C4-2B (cell line): Measurements from ENCODE around the gene NFIC.

ENCODE experiments used
- CTCF ChIP-seq: fragments of 450-650 bp; conservative IDR thresholded peaks from 2 replicates; pipeline ENCODE4 v1.5.1; 2017; ENCODE audit warnings: mild to moderate bottlenecking
- ZFX ChIP-seq: fragments of 450-650 bp; IDR thresholded peaks from 2 replicates; pipeline ENCODE4 v1.6.1; 2017

GRCh38 chr19:3431760-3432397 is 65.5 kb downstream of the NFIC start:
- no peak for TF ChIP-seq CTCF
- no peak for TF ChIP-seq ZFX
